Fibroblast of lung (primary cell): ENCODE measurements around the gene FBH1. TPM values are rescaled to one million over a fixed set of nuclear protein-coding genes. Genes with fewer than 3 reads are reported as not detected.

ENCODE experiments used
- DNase-seq, 2 donors: peaks; one replicate each; pipeline versions ENCODE4 v3.0.0 to v3.0.0-alpha.2; 2010; ENCODE audit warnings: low read depth in 2 of 2
- H2AFZ ChIP-seq: 2 replicates; pipeline ENCODE4 v1.5.1; 2012; ENCODE audit warnings: low read length, control low read depth, inconsistent platforms
- H3K27ac ChIP-seq: 2 replicates; pipeline ENCODE4 v1.5.1; 2011; ENCODE audit warnings: low read length, control low read depth; ENCODE audit not compliant: insufficient read depth
- H3K27me3 ChIP-seq: 2 replicates; pipeline ENCODE4 v1.5.1; 2011; ENCODE audit warnings: mild to moderate bottlenecking, low read length; ENCODE audit not compliant: control insufficient read depth, insufficient read depth
- H3K36me3 ChIP-seq: 2 replicates; pipeline ENCODE4 v1.5.1; 2011; ENCODE audit warnings: low read length; ENCODE audit not compliant: control insufficient read depth, insufficient read depth
- H3K4me1 ChIP-seq: 2 replicates; pipeline ENCODE4 v1.5.1; 2011; ENCODE audit warnings: low read length; ENCODE audit not compliant: control insufficient read depth, insufficient read depth; ENCODE audit errors: extremely low read depth
- H3K4me2 ChIP-seq: 2 replicates; pipeline ENCODE4 v1.5.1; 2011; ENCODE audit warnings: low read length, control low read depth; ENCODE audit not compliant: insufficient read depth; ENCODE audit errors: extremely low read depth
- H3K4me3 ChIP-seq, 4 experiments: fragments of 200-600 bp in 1 of 4; sonication (generic) in 1 of 4; replicated peaks in 1 of 4; 2 replicates each; pipeline ENCODE4 v1.5.1; 2011 to 2016; ENCODE audit warnings: low read length in 4 of 4, low read depth in 3 of 4, mild to moderate bottlenecking in 3 of 4, control low read depth in 2 of 4, inconsistent platforms in 1 of 4, mixed read lengths in 1 of 4; ENCODE audit not compliant: insufficient read depth in 1 of 4; ENCODE audit errors: control extremely low read depth in 1 of 4
- H3K79me2 ChIP-seq: 2 replicates; pipeline ENCODE4 v1.5.1; 2012; ENCODE audit warnings: mild to moderate bottlenecking, low read length, inconsistent platforms; ENCODE audit not compliant: control insufficient read depth, insufficient read depth
- H3K9ac ChIP-seq: 2 replicates; pipeline ENCODE4 v1.5.1; 2011; ENCODE audit warnings: mild to moderate bottlenecking, low read length, control low read depth; ENCODE audit not compliant: insufficient read depth
- H3K9me3 ChIP-seq: 2 replicates; pipeline ENCODE4 v1.5.1; 2012; ENCODE audit warnings: low read depth, low read length; ENCODE audit not compliant: control insufficient read depth, insufficient read depth
- H4K20me1 ChIP-seq: 2 replicates; pipeline ENCODE4 v1.5.1; 2011; ENCODE audit warnings: low read length; ENCODE audit not compliant: control insufficient read depth, insufficient read depth; ENCODE audit errors: extremely low read depth
- EZH2 ChIP-seq: IDR thresholded peaks from 2 replicates; pipeline ENCODE4 v1.5.1; 2012; ENCODE audit warnings: low read length, control low read depth, mild to moderate bottlenecking; ENCODE audit errors: missing control alignments
- polyA plus RNA-seq, 2 donors: library from polyadenylated mRNA; depleted of rRNA in 1 of 2; stranded (reverse) in 1 of 2; unstranded in 1 of 2; fragments of >200 nt; gene quantifications; 2 replicates each; pipeline ENCODE4 v1.2.1, GENCODE V29; 2011 to 2012; ENCODE audit warnings: missing spikeins in 1 of 2
- total RNA-seq: library from RNA; depleted of rRNA; stranded (reverse); fragments of >200 nt; gene quantifications from 2 replicates; pipeline ENCODE4 v1.2.1, GENCODE V29; 2014
- TF ChIP-seq, protein P1 (sequence below), 2 donors: IDR thresholded peaks in 1 of 2; conservative IDR thresholded peaks in 1 of 2; 1 replicate in 1 of 2; 2 replicates in 1 of 2; pipeline ENCODE4 v1.5.1; 2011 to 2012; ENCODE audit warnings: low read length in 2 of 2, control low read depth in 1 of 2, inconsistent platforms in 1 of 2, low read depth in 1 of 2, mild to moderate bottlenecking in 1 of 2

FBH1 gene
- total and polyA plus RNA-seq, 2 donors (not counting 1 experiment from before 2014, with no cell fraction given), result 53.6 to 97.8 TPM

DNA sequence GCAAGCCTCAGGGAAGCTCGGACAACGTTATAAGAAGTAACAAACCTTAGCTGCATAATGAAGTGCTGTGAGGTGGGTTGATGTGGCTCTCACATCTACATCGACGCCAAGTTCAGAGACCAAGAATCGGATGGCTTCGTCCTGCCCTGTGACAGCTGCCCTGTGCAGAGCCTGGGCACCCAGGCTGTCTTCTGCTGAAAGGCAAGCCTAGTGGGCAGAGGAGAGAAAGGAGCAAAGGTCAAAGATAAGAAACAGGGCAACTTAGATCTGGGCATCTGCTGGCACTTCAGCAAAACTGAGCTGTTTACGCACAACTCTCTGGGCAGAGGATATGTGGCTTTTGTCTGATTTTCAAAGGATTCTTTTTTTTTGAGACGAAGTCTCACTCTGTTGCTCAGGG, 7.1 kb upstream of the FBH1 start:
- Histone ChIP-seq H3K36me3 (peaks cover 2% of the 10 kb centered on the region), H3K4me2 (no peak overlapping the region), H4K20me1 (no peaks in the 10 kb centered on the region), H2AFZ (no peak overlapping the region), H3K27ac (no peak overlapping the region), H3K79me2 (no peaks in the 10 kb centered on the region), H3K9me3 (no peaks in the 10 kb centered on the region), H3K9ac (no peak overlapping the region), H3K4me3 (no peak overlapping the region), H3K27me3 (no peaks in the 10 kb centered on the region), H3K4me1 (no peaks in the 10 kb centered on the region)
- no peak for TF ChIP-seq EZH2
- TF ChIP-seq, protein P1, sequence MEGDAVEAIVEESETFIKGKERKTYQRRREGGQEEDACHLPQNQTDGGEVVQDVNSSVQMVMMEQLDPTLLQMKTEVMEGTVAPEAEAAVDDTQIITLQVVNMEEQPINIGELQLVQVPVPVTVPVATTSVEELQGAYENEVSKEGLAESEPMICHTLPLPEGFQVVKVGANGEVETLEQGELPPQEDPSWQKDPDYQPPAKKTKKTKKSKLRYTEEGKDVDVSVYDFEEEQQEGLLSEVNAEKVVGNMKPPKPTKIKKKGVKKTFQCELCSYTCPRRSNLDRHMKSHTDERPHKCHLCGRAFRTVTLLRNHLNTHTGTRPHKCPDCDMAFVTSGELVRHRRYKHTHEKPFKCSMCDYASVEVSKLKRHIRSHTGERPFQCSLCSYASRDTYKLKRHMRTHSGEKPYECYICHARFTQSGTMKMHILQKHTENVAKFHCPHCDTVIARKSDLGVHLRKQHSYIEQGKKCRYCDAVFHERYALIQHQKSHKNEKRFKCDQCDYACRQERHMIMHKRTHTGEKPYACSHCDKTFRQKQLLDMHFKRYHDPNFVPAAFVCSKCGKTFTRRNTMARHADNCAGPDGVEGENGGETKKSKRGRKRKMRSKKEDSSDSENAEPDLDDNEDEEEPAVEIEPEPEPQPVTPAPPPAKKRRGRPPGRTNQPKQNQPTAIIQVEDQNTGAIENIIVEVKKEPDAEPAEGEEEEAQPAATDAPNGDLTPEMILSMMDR (conservative IDR thresholded peaks at IDR 0.05 in 1 of 2, IDR thresholded peaks at IDR 0.05 in 1 of 2; ENCODE audit: low read depth in 1 of 2, low read length in 2 of 2), result no peak
- no peak for DNase-seq

DNA sequence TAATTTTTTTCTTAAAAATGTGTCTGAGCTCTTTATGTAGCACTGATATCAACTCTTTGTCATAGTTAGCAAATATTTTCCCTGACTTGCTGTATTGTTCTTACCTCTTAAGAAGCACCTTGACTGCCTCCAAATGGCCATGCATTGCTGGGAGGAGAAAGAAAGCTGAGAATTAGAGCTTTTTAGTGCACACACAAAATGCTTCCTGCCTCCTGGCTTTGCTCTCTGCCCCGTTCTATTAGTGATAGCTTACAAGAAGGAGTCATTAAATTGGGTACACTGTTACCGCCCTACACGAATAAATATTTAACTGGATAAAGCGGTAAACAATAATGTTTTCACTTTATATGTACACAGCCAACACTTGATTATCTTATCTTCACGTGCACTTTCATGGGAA, 4.4 kb upstream of the FBH1 start:
- Histone ChIP-seq H3K9ac (no peak overlapping the region), H4K20me1 (no peaks in the 10 kb centered on the region), H3K4me1 (no peaks in the 10 kb centered on the region), H3K36me3 (peaks cover 2% of the 10 kb centered on the region), H3K9me3 (no peaks in the 10 kb centered on the region), H3K4me3 (no peak overlapping the region), H3K27me3 (no peaks in the 10 kb centered on the region), H2AFZ (no peak overlapping the region), H3K4me2 (no peak overlapping the region), H3K79me2 (peaks cover 11% of the 10 kb centered on the region), H3K27ac (no peak overlapping the region)
- no peak for DNase-seq
- TF ChIP-seq EZH2, result no peak
- TF ChIP-seq, protein P1 (conservative IDR thresholded peaks at IDR 0.05 in 1 of 2, IDR thresholded peaks at IDR 0.05 in 1 of 2; ENCODE audit: low read depth in 1 of 2, low read length in 2 of 2), result no peak

DNA sequence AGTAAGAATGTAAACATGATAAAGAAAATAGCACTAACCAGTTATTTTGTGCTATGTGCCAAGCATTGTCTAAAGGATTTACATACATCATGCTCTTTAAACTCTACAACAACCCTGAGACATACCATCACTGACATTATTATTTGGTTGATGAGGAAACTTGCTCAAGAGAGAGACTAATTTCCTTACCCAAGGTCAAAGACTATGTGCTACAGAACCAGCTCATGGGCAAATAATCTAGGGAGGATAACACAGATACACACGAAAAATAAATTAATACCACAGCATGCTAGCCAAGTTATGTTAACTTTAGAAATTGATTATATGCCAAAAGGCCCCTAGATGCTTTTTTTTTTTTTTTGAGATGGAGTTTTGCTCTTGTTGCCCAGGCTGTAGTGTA, 3.0 kb upstream of the FBH1 start:
- Histone ChIP-seq H2AFZ (no peak overlapping the region), H3K4me1 (peaks cover 6% of the 10 kb centered on the region), H3K9ac (no peak overlapping the region), H3K27ac (no peak overlapping the region), H3K4me2 (no peak overlapping the region), H3K4me3 (no peak overlapping the region), H4K20me1 (no peaks in the 10 kb centered on the region), H3K36me3 (no peaks in the 10 kb centered on the region), H3K27me3 (no peaks in the 10 kb centered on the region), H3K79me2 (peaks cover 24% of the 10 kb centered on the region), H3K9me3 (no peaks in the 10 kb centered on the region)
- DNase-seq, result peak in 1 of 2 donors; percentile 46
- TF ChIP-seq EZH2, result no peak
- TF ChIP-seq, protein P1 (conservative IDR thresholded peaks at IDR 0.05 in 1 of 2, IDR thresholded peaks at IDR 0.05 in 1 of 2; ENCODE audit: low read depth in 1 of 2, low read length in 2 of 2), result no peak
